Measurements from ENCODE around the gene GNG7. TPM values are rescaled to one million over a fixed set of nuclear protein-coding genes. Genes with fewer than 3 reads are reported as not detected.

Gene GNG7
- polyA plus RNA-seq, 1 of the 3 experiments (the other 2 are of a cell fraction): 2.2 TPM

DNA sequence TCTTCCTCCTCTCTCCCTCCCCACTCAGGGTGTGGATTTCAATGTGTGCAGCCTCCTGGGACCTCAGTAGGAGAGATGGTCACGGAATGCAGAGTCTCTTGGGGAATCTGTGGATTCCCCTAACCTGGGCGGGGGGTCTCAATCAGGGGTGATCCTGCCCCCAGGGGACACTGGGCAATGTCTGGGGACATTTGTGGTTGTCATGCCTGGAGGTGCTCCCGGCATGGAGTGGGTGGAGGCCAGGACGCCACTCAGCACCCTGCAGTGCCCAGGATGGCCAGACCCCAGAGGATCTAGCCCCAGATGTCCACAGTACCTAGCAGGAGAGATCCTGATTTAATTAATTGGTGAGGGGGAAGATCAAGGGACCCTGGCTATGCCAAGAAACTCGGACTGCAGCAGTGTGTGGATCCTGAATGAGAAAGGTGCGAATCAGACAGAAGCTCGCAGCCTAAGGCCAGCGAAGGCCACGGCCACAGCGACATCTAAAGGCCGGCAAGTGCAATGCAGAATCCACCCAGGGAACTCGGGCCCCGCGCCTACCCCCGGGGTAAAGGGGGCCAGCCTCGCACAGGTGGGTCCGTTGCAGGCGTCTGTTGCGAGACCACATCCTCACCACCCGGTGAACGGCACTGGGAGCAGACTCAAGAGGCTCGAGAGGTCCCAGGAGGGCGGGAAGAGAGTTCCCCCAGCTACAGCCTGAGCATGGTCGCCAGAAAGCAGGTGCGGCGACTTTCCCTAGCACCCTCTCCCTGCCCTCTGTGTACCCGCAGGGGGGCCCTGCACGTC is 88.8 kb downstream of the GNG7 start:
- H3K36me3 ChIP-seq (replicated peaks in 1 of 2; ENCODE audit: control insufficient read depth in 1 of 2, insufficient read depth in 2 of 2, low read length in 1 of 2): no peaks in the 10 kb centered on the region
- no peak overlapping the region for H2AFZ ChIP-seq (ENCODE audit: low read depth)
- POLR2A ChIA-PET: interaction anchor here (4.1 kb wide), 1 partner anchor 138 kb away, joined by 15 read pairs; the partner anchor contains the start of gene GADD45B
- H3F3A ChIP-seq (replicated peaks; ENCODE audit: insufficient read depth): peaks cover 9% of the 10 kb centered on the region
- peaks cover 0 to 2% of the 10 kb centered on the region in 2 experiments; a peak in 1 of 4 replicates for H3K4me1 ChIP-seq (ENCODE audit: control insufficient read depth in 1 of 2, insufficient read depth in 2 of 2, low read depth in 1 of 2, low read length in 1 of 2)
- no peaks in the 10 kb centered on the region for H3K9me2 ChIP-seq
- CTCF ChIA-PET: interaction anchor here (0.6 to 14.2 kb wide), 28 partner anchors 9 to 456 kb away, joined by 3 to 309 read pairs (median 4); partner anchors contain the start of gene GADD45B
- H4K20me1 ChIP-seq (ENCODE audit: insufficient read depth): no peaks in the 10 kb centered on the region
- 19% methylated on average over 12 of the region's 28 CpGs for WGBS (ENCODE audit: low lambda C conversion rate)
- H3K4me3 ChIP-seq (ENCODE audit: low read depth in 2 of 2, low read length in 1 of 2): peak overlapping the region in 1 of 2 experiments; percentile 39; a peak in 1 of 4 replicates
- H3K27ac ChIP-seq (ENCODE audit: low read depth in 2 of 2, low read length in 1 of 2): no peak overlapping the region
- H3K9me3 ChIP-seq: no peaks in the 10 kb centered on the region
- peak; percentile 78 for DNase-seq
- H3K4me2 ChIP-seq: no peak overlapping the region
- no peaks in the 10 kb centered on the region for H3K79me2 ChIP-seq (ENCODE audit: insufficient read depth)
- H3K9ac ChIP-seq: no peak overlapping the region
- no peaks in the 10 kb centered on the region for H3K27me3 ChIP-seq (ENCODE audit: insufficient read depth)
- TF ChIP-seq FOXM1 (IDR thresholded peaks at IDR 0.05; ENCODE audit: low read depth): no peak
- peak; percentile 66 for TF ChIP-seq RAD21 (IDR thresholded peaks at IDR 0.05; ENCODE audit: low read length)
- TF ChIP-seq, protein P1, sequence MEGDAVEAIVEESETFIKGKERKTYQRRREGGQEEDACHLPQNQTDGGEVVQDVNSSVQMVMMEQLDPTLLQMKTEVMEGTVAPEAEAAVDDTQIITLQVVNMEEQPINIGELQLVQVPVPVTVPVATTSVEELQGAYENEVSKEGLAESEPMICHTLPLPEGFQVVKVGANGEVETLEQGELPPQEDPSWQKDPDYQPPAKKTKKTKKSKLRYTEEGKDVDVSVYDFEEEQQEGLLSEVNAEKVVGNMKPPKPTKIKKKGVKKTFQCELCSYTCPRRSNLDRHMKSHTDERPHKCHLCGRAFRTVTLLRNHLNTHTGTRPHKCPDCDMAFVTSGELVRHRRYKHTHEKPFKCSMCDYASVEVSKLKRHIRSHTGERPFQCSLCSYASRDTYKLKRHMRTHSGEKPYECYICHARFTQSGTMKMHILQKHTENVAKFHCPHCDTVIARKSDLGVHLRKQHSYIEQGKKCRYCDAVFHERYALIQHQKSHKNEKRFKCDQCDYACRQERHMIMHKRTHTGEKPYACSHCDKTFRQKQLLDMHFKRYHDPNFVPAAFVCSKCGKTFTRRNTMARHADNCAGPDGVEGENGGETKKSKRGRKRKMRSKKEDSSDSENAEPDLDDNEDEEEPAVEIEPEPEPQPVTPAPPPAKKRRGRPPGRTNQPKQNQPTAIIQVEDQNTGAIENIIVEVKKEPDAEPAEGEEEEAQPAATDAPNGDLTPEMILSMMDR (IDR thresholded peaks at IDR 0.05): peak; percentile 87
- TF ChIP-seq, protein P2, sequence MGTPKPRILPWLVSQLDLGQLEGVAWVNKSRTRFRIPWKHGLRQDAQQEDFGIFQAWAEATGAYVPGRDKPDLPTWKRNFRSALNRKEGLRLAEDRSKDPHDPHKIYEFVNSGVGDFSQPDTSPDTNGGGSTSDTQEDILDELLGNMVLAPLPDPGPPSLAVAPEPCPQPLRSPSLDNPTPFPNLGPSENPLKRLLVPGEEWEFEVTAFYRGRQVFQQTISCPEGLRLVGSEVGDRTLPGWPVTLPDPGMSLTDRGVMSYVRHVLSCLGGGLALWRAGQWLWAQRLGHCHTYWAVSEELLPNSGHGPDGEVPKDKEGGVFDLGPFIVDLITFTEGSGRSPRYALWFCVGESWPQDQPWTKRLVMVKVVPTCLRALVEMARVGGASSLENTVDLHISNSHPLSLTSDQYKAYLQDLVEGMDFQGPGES (IDR thresholded peaks at IDR 0.05; ENCODE audit: low read depth, low read length): no peak
- peak; percentile 54 for TF ChIP-seq SMC3 (IDR thresholded peaks at IDR 0.05; ENCODE audit: low read depth, low read length)

DNA sequence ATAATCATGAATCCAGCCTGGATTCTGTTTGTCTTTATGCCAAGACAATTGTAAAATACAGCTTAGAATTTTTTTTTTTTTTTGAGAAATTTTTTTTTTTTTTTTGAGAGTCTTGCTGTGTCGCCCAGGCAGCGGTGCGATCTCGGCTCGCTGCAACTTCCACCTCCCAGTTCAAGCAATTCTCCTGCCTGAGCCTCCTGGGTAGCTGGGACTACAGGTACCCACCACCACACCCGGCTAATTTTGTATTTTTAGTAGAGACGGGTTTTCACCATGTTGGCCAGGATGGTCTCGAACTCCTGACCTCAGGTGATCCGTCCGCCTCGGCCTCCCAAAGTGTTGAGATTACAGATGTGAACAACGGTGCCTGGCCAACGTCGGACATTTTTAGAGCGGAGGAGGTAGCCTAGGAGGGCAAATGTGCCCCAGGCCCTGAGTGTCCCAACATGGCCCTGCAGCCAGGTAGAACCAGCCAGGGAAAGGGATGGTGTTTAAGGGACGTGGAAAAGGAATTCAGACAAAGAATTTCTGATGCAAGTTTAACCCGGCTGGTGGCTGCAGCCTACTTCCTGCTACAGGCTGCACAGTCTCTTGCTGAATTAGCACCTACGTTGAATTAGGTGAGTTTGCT is 89.8 kb downstream of the GNG7 start:
- no peak for TF ChIP-seq GABPA (IDR thresholded peaks at IDR 0.05; ENCODE audit: low read depth)
- no peaks in the 10 kb centered on the region for H3K27me3 ChIP-seq (ENCODE audit: insufficient read depth)
- 78% methylated on average over 18 of the region's 18 CpGs for WGBS (ENCODE audit: low lambda C conversion rate)
- no peak for DNase-seq
- H2AFZ ChIP-seq (ENCODE audit: low read depth): no peak overlapping the region
- no peaks in the 10 kb centered on the region for H3K79me2 ChIP-seq (ENCODE audit: insufficient read depth)
- no peaks in the 10 kb centered on the region for H3K9me3 ChIP-seq
- peaks cover 0 to 2% of the 10 kb centered on the region in 2 experiments; a peak in 1 of 4 replicates for H3K4me1 ChIP-seq (ENCODE audit: control insufficient read depth in 1 of 2, insufficient read depth in 2 of 2, low read depth in 1 of 2, low read length in 1 of 2)
- no peak overlapping the region for H3K4me2 ChIP-seq
- H4K20me1 ChIP-seq (ENCODE audit: insufficient read depth): no peaks in the 10 kb centered on the region
- ChIA-PET POLR2A (no interaction called here), CTCF (interaction anchor here (1.1 to 14.2 kb wide), 6 partner anchors 9 to 152 kb away, joined by 3 to 309 read pairs (median 10); partner anchors contain the start of gene GADD45B)
- H3K9ac ChIP-seq: no peak overlapping the region
- H3K4me3 ChIP-seq (ENCODE audit: low read depth in 2 of 2, low read length in 1 of 2): no peak overlapping the region
- no peaks in the 10 kb centered on the region for H3K9me2 ChIP-seq
- H3F3A ChIP-seq (replicated peaks; ENCODE audit: insufficient read depth): peaks cover 9% of the 10 kb centered on the region
- H3K36me3 ChIP-seq (replicated peaks in 1 of 2; ENCODE audit: control insufficient read depth in 1 of 2, insufficient read depth in 2 of 2, low read length in 1 of 2): no peaks in the 10 kb centered on the region
- H3K27ac ChIP-seq (ENCODE audit: low read depth in 2 of 2, low read length in 1 of 2): no peak overlapping the region
